Neural crest cell (in vitro differentiated cells): ENCODE results near the gene USP35. TPM values are rescaled to one million over a fixed set of nuclear protein-coding genes. Genes with fewer than 3 reads are reported as not detected.

Experiments
- DNase-seq: peaks from one replicate; pipeline ENCODE4 v3.0.0; 2021; ENCODE audit warnings: low read depth, mixed read lengths, low spot score
- H3K27ac Mint-ChIP-seq: one replicate; pipeline ENCODE4 v1.8.0; 2021; ENCODE audit warnings: mild to moderate bottlenecking, mixed read lengths; ENCODE audit not compliant: unreplicated experiment
- H3K27me3 Mint-ChIP-seq: 2 replicates; pipeline ENCODE4 v1.8.0; 2021; ENCODE audit warnings: low read depth, mild to moderate bottlenecking, mixed read lengths
- H3K36me3 Mint-ChIP-seq: 2 replicates; pipeline ENCODE4 v1.8.0; 2021; ENCODE audit warnings: low read depth, mild to moderate bottlenecking, mixed read lengths
- H3K4me1 Mint-ChIP-seq: 2 replicates; pipeline ENCODE4 v1.8.0; 2021; ENCODE audit warnings: mixed read lengths
- H3K4me3 Mint-ChIP-seq: one replicate; pipeline ENCODE4 v1.8.0; 2021; ENCODE audit warnings: mild to moderate bottlenecking, mixed read lengths
- H3K9me3 Mint-ChIP-seq: 2 replicates; pipeline ENCODE4 v1.8.0; 2021; ENCODE audit warnings: mixed read lengths
- CTCF ChIP-seq: fragments of 200-600 bp; sonication (generic); conservative IDR thresholded peaks from 2 replicates; pipeline ENCODE4 v1.5.0; 2021; ENCODE audit warnings: antibody characterized with exemption, mild to moderate bottlenecking
- total RNA-seq: library from RNA; stranded (reverse); gene quantifications from 2 replicates; pipeline ENCODE4 v1.2.1, GENCODE V29; 2021

Gene USP35
- total RNA-seq, 1 donor from 2014 or later: 11.1 TPM

GRCh38 chr11:78194490-78194889 lies 5.8 kb downstream of the USP35 start:
- Mint-ChIP-seq H3K9me3 (no peaks in the 10 kb centered on the region), H3K27ac (no peak overlapping the region), H3K4me3 (no peak overlapping the region), H3K4me1 (peaks cover 43% of the 10 kb centered on the region), H3K27me3 (no peaks in the 10 kb centered on the region), H3K36me3 (no peaks in the 10 kb centered on the region)
- no peak for TF ChIP-seq CTCF
- DNase-seq: no peak

GRCh38 chr11:78195917-78196560 lies 7.3 kb downstream of the USP35 start:
- Mint-ChIP-seq H3K27me3 (no peaks in the 10 kb centered on the region), H3K4me3 (no peak overlapping the region)

GRCh38 chr11:78196661-78197091 lies 8.0 kb downstream of the USP35 start:
- H3K4me1 Mint-ChIP-seq: peaks cover 25% of the 10 kb centered on the region
- H3K4me3 Mint-ChIP-seq: no peak overlapping the region
- H3K9me3 Mint-ChIP-seq: no peaks in the 10 kb centered on the region
- no peaks in the 10 kb centered on the region for H3K27me3 Mint-ChIP-seq
- H3K36me3 Mint-ChIP-seq: no peaks in the 10 kb centered on the region
- TF ChIP-seq CTCF: no peak
- no peak for DNase-seq
- H3K27ac Mint-ChIP-seq: no peak overlapping the region

More at GRCh38 chr11:78195917-78196560, 7.3 kb downstream of the USP35 start:
- no peaks in the 10 kb centered on the region for H3K9me3 Mint-ChIP-seq
- no peak overlapping the region for H3K27ac Mint-ChIP-seq
- DNase-seq: no peak
- H3K4me1 Mint-ChIP-seq: peaks cover 29% of the 10 kb centered on the region
- H3K36me3 Mint-ChIP-seq: no peaks in the 10 kb centered on the region
- no peak for TF ChIP-seq CTCF

- TF ChIP-seq CTCF: no peak
- Mint-ChIP-seq H3K4me1 (peaks cover 26% of the 10 kb centered on the region), H3K27me3 (no peaks in the 10 kb centered on the region), H3K36me3 (peaks cover 3% of the 10 kb centered on the region), H3K9me3 (no peaks in the 10 kb centered on the region), H3K4me3 (no peak overlapping the region), H3K27ac (no peak overlapping the region)
- DNase-seq: no peak
Measured at GRCh38 chr11:78197816-78198215, 9.1 kb downstream of the USP35 start.

GRCh38 chr11:78199015-78199652 lies 10.4 kb downstream of the USP35 start:
- no peak overlapping the region for H3K4me3 Mint-ChIP-seq
- DNase-seq: no peak
- H3K27ac Mint-ChIP-seq: no peak overlapping the region
- H3K27me3 Mint-ChIP-seq: no peaks in the 10 kb centered on the region
- H3K9me3 Mint-ChIP-seq: no peaks in the 10 kb centered on the region
- peaks cover 21% of the 10 kb centered on the region for H3K4me1 Mint-ChIP-seq
- TF ChIP-seq CTCF: no peak
- H3K36me3 Mint-ChIP-seq: peaks cover 6% of the 10 kb centered on the region
